Gastroesophageal sphincter (tissue), 3 donors: ENCODE measurements around the gene HECW1.

Source experiments
- EP300 ChIP-seq: sonication (generic); formaldehyde crosslinking; IDR thresholded peaks from one replicate; pipeline ENCODE4 v1.6.1; 2017; ENCODE audit warnings: antibody characterized with exemption, mild to moderate bottlenecking
- POLR2A ChIP-seq, 2 donors: fragments of 450-650 bp; IDR thresholded peaks; one replicate each; pipeline ENCODE4 v1.6.1; 2017; ENCODE audit warnings: antibody characterized with exemption in 2 of 2, mild to moderate bottlenecking in 2 of 2, moderate library complexity in 1 of 2
- TF ChIP-seq, protein P1 (sequence below), 4 experiments: fragments of 200-600 bp in 2 of 4; fragments of 450-650 bp in 2 of 4; sonication (generic) in 1 of 4; IDR thresholded peaks; one replicate each; pipeline ENCODE4 v1.5.1; 2017 to 2019; ENCODE audit warnings: antibody characterized with exemption in 4 of 4, mild to moderate bottlenecking in 2 of 4, moderate library complexity in 2 of 4

GRCh38 chr7:43462836-43463235 is 350.4 kb downstream of the HECW1 start:
- TF ChIP-seq, protein P1, sequence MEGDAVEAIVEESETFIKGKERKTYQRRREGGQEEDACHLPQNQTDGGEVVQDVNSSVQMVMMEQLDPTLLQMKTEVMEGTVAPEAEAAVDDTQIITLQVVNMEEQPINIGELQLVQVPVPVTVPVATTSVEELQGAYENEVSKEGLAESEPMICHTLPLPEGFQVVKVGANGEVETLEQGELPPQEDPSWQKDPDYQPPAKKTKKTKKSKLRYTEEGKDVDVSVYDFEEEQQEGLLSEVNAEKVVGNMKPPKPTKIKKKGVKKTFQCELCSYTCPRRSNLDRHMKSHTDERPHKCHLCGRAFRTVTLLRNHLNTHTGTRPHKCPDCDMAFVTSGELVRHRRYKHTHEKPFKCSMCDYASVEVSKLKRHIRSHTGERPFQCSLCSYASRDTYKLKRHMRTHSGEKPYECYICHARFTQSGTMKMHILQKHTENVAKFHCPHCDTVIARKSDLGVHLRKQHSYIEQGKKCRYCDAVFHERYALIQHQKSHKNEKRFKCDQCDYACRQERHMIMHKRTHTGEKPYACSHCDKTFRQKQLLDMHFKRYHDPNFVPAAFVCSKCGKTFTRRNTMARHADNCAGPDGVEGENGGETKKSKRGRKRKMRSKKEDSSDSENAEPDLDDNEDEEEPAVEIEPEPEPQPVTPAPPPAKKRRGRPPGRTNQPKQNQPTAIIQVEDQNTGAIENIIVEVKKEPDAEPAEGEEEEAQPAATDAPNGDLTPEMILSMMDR (IDR thresholded peaks at IDR 0.05), result no peak
- TF ChIP-seq EP300 (no peak), POLR2A (IDR thresholded peaks at IDR 0.05) (no peak)
